ENCODE measurements around the gene ZNF511. TPM values are rescaled to one million over a fixed set of nuclear protein-coding genes. Genes with fewer than 3 reads are reported as not detected.

Gene ZNF511
- total and polyA plus RNA-seq, 2 of the 4 experiments (the other 2 are of a cell fraction), result 13.6 to 32.6 TPM

- CTCF ChIA-PET, result interaction anchor here (1.2 kb wide), 1 partner anchor 17 kb away, joined by 5 read pairs; no protein-coding TSS in a partner anchor
- dilution Hi-C loops (cut with HindIII; ENCODE audit: low sequenced_read_pairs, unreplicated experiment), result no loop called here
These were observed 16.1 kb downstream of the ZNF511 start for GRCh38 chr10:133324857-133325260.

More at GRCh38 chr10:133324857-133325260, 16.1 kb downstream of the ZNF511 start:
- no peak overlapping the region for H3K9ac ChIP-seq (ENCODE audit: low read depth, low read length)
- no peak overlapping the region for H2BK20ac ChIP-seq (ENCODE audit: low read depth, low read length)
- BruUV-seq (replicated peaks), result no TSS peak
- TF ChIP-seq BHLHE40 (IDR thresholded peaks at IDR 0.05; ENCODE audit: low read depth, low read length) (no peak), RAD21 (IDR thresholded peaks at IDR 0.05; ENCODE audit: low read length) (no peak), RFX5 (IDR thresholded peaks at IDR 0.05; ENCODE audit: low read depth, low read length) (no peak), MXI1 (IDR thresholded peaks at IDR 0.05; ENCODE audit: borderline replicate concordance, low read depth, low read length) (no peak), CTCF (conservative IDR thresholded peaks at IDR 0.05; ENCODE audit: low read depth, low read length) (no peak), FOS (IDR thresholded peaks at IDR 0.05; ENCODE audit: low read depth, low read length) (no peak), SMC3 (IDR thresholded peaks at IDR 0.05; ENCODE audit: low read depth, low read length) (no peak), CEBPB (IDR thresholded peaks at IDR 0.05; ENCODE audit: low read depth, low read length) (no peak), ELK1 (IDR thresholded peaks at IDR 0.05; ENCODE audit: borderline replicate concordance, low read depth, low read length) (no peak), USF2 (IDR thresholded peaks at IDR 0.05; ENCODE audit: low read depth, low read length) (no peak), RCOR1 (IDR thresholded peaks at IDR 0.05; ENCODE audit: insufficient replicate concordance, low read length) (no peak), NFE2L2 (IDR thresholded peaks at IDR 0.05; ENCODE audit: low read depth, low read length) (no peak), CHD1 (IDR thresholded peaks at IDR 0.05; ENCODE audit: low read depth, low read length) (no peak)
- H3K56ac ChIP-seq (ENCODE audit: extremely low read depth, insufficient read depth, low read length), result no peak overlapping the region
- no peak overlapping the region for H3K27ac ChIP-seq (ENCODE audit: insufficient read depth, low read length)
- H4K5ac ChIP-seq (ENCODE audit: low read depth, low read length), result no peak overlapping the region
- no peak overlapping the region for H3K4me3 ChIP-seq (ENCODE audit: insufficient read depth, low read depth, low read length)
- H3K4me2 ChIP-seq (ENCODE audit: low read depth, low read length), result peak overlapping the region; percentile 50
- no peak overlapping the region for H3K4ac ChIP-seq (ENCODE audit: low read depth, low read length)
- no peak overlapping the region for H2BK5ac ChIP-seq (ENCODE audit: low read depth, low read length, poor library complexity, severe bottlenecking)
- 0 out of 2 replicates have a peak, but pooled peaks cover 3% of the 10 kb centered on the region for H4K20me1 ChIP-seq (ENCODE audit: insufficient read depth, low read length)
- WGBS, 2 experiments (ENCODE audit: extremely low coverage in 2 of 2, insufficient read length in 1 of 2), result no CpG with 5 or more reads among the region's 20 CpGs
- DNase-seq, result no peak
- no peaks in the 10 kb centered on the region for H3K36me3 ChIP-seq (ENCODE audit: control insufficient read depth, insufficient read depth, low read length)
- peak overlapping the region; percentile 72 for H2AK9ac ChIP-seq (replicated peaks; ENCODE audit: low read depth, low read length, poor library complexity)
- H4K91ac ChIP-seq (ENCODE audit: insufficient read depth, low read depth, low read length), result no peak overlapping the region
- H2AFZ ChIP-seq (replicated peaks; ENCODE audit: low read length, poor library complexity), result peak overlapping the region; percentile 86
- H3K23ac ChIP-seq (ENCODE audit: low read depth, low read length), result no peak overlapping the region
- H2BK120ac ChIP-seq (ENCODE audit: low read depth, low read length), result no peak overlapping the region
- peaks cover 18% of the 10 kb centered on the region for H3K4me1 ChIP-seq (ENCODE audit: control insufficient read depth, insufficient read depth, low read length)
- no peak overlapping the region for H3K18ac ChIP-seq (ENCODE audit: low read depth, low read length)
- H2BK15ac ChIP-seq (ENCODE audit: low read depth, low read length), result no peak overlapping the region
- no peaks in the 10 kb centered on the region for H3K79me1 ChIP-seq (ENCODE audit: low read depth in 1 of 2, low read length in 2 of 2)
- intact Hi-C loops (cut with micrococcal nuclease), result loop anchor here (10.0 kb wide), 2 partner anchors 50 to 200 kb away; partner anchors contain the start of genes CYP2E1, ECHS1 and PAOX
- no peak overlapping the region for H4K8ac ChIP-seq (ENCODE audit: low read depth in 2 of 2, low read length in 2 of 2)
- POLR2A ChIA-PET (ENCODE audit: unreplicated experiment), result no interaction called here
- H3K27me3 ChIP-seq (ENCODE audit: control insufficient read depth, insufficient read depth, low read length), result peaks cover 16% of the 10 kb centered on the region
- H3K9me1 ChIP-seq (ENCODE audit: insufficient read depth, low read length), result 0 out of 2 replicates have a peak, but pooled peaks cover 6% of the 10 kb centered on the region
- no peak overlapping the region for H3K14ac ChIP-seq (replicated peaks; ENCODE audit: low read depth, low read length)
- H3K9me3 ChIP-seq (ENCODE audit: control insufficient read depth, insufficient read depth, low read length), result no peaks in the 10 kb centered on the region
- ATAC-seq (ENCODE audit: low read depth), result no peak
- in situ Hi-C loops (cut with MboI; ENCODE audit: low sequenced_read_pairs), result loop anchor here (10.0 kb wide), 1 partner anchor 170 kb away; no protein-coding TSS in a partner anchor
- H2AK5ac ChIP-seq (ENCODE audit: low read depth, low read length), result no peak overlapping the region
